ENCODE measurements around the gene ADAMTSL3. TPM values are rescaled to one million over a fixed set of nuclear protein-coding genes. Genes with fewer than 3 reads are reported as not detected.

The ADAMTSL3 gene
- total RNA-seq, 2 experiments from 2014 or later, result not detected

GRCh38 chr15:83709241-83709640 lies 55.3 kb downstream of the ADAMTSL3 start:
- no peak for TF ChIP-seq CTCF (IDR thresholded peaks at IDR 0.05)
- no peaks in the 10 kb centered on the region for H3K4me1 ChIP-seq (ENCODE audit: insufficient read depth, low read length)
- no peaks in the 10 kb centered on the region for H3K27me3 ChIP-seq (ENCODE audit: control insufficient read depth in 1 of 2, insufficient read depth in 2 of 2, low read length in 2 of 2)
- CTCF ChIA-PET, result no interaction called here
- no peak overlapping the region for H3K27ac Mint-ChIP-seq
- no peaks in the 10 kb centered on the region for H3K36me3 ChIP-seq (ENCODE audit: insufficient read depth, low read length)
- POLR2A ChIA-PET, result no interaction called here
- DNase-seq, result no peak
- H3K27ac ChIP-seq (ENCODE audit: low read depth in 1 of 2, low read length in 2 of 2), result no peak overlapping the region
- no peaks in the 10 kb centered on the region for H3K9me3 ChIP-seq (ENCODE audit: control insufficient read depth in 1 of 2, insufficient read depth in 1 of 2, low read length in 2 of 2)
- H3K36me3 Mint-ChIP-seq (ENCODE audit: low read depth), result no peaks in the 10 kb centered on the region
- no peak for ATAC-seq (ENCODE audit: poor library complexity)
- H3K4me3 Mint-ChIP-seq, result no peak overlapping the region
- intact Hi-C loops (cut with DNase I, micrococcal nuclease), result no loop called here
- no peak overlapping the region for H3K4me3 ChIP-seq (ENCODE audit: low read length)
- H3K27me3 Mint-ChIP-seq, result peaks cover 19% of the 10 kb centered on the region
- no peaks in the 10 kb centered on the region for H3K9me3 Mint-ChIP-seq
- no peaks in the 10 kb centered on the region for H3K4me1 Mint-ChIP-seq (ENCODE audit: low read depth)

- Histone ChIP-seq H3K4me3 (ENCODE audit: low read length) (no peak overlapping the region), H3K4me1 (ENCODE audit: insufficient read depth, low read length) (no peaks in the 10 kb centered on the region), H3K27me3 (ENCODE audit: control insufficient read depth in 1 of 2, insufficient read depth in 2 of 2, low read length in 2 of 2) (no peaks in the 10 kb centered on the region), H3K9me3 (ENCODE audit: control insufficient read depth in 1 of 2, insufficient read depth in 1 of 2, low read length in 2 of 2) (no peaks in the 10 kb centered on the region), H3K36me3 (ENCODE audit: insufficient read depth, low read length) (no peaks in the 10 kb centered on the region), H3K27ac (ENCODE audit: low read depth in 1 of 2, low read length in 2 of 2) (no peak overlapping the region)
- ChIA-PET POLR2A (no interaction called here), CTCF (no interaction called here)
- H3K36me3 Mint-ChIP-seq (ENCODE audit: low read depth), result no peaks in the 10 kb centered on the region
- DNase-seq (no peak), ATAC-seq (ENCODE audit: poor library complexity) (no peak)
- intact Hi-C loops (cut with DNase I, micrococcal nuclease), result no loop called here
- no peaks in the 10 kb centered on the region for H3K4me1 Mint-ChIP-seq (ENCODE audit: low read depth)
- TF ChIP-seq CTCF (IDR thresholded peaks at IDR 0.05), result no peak
- no peaks in the 10 kb centered on the region for H3K9me3 Mint-ChIP-seq
- H3K27me3 Mint-ChIP-seq, result peaks cover 16% of the 10 kb centered on the region
- no peak overlapping the region for H3K4me3 Mint-ChIP-seq
- H3K27ac Mint-ChIP-seq, result no peak overlapping the region
These were observed 55.9 kb downstream of the ADAMTSL3 start for GRCh38 chr15:83709811-83710210.

- Mint-ChIP-seq H3K27ac (no peak overlapping the region), H3K9me3 (no peaks in the 10 kb centered on the region), H3K27me3 (peaks cover 9% of the 10 kb centered on the region), H3K4me1 (ENCODE audit: low read depth) (no peaks in the 10 kb centered on the region), H3K4me3 (no peak overlapping the region), H3K36me3 (ENCODE audit: low read depth) (no peaks in the 10 kb centered on the region)
- Histone ChIP-seq H3K4me1 (ENCODE audit: insufficient read depth, low read length) (no peaks in the 10 kb centered on the region), H3K36me3 (ENCODE audit: insufficient read depth, low read length) (no peaks in the 10 kb centered on the region), H3K27me3 (ENCODE audit: control insufficient read depth in 1 of 2, insufficient read depth in 2 of 2, low read length in 2 of 2) (no peaks in the 10 kb centered on the region), H3K27ac (ENCODE audit: low read depth in 1 of 2, low read length in 2 of 2) (no peak overlapping the region), H3K9me3 (ENCODE audit: control insufficient read depth in 1 of 2, insufficient read depth in 1 of 2, low read length in 2 of 2) (no peaks in the 10 kb centered on the region), H3K4me3 (ENCODE audit: low read length) (no peak overlapping the region)
- TF ChIP-seq CTCF (IDR thresholded peaks at IDR 0.05), result no peak
- DNase-seq (no peak), ATAC-seq (ENCODE audit: poor library complexity) (no peak)
- CTCF ChIA-PET, result no interaction called here
- POLR2A ChIA-PET, result no interaction called here
- intact Hi-C loops (cut with DNase I, micrococcal nuclease), result no loop called here
These were observed 56.5 kb downstream of the ADAMTSL3 start for GRCh38 chr15:83710452-83710851.
